ENCODE data around the gene CDH4.

CDH4 gene

DNA sequence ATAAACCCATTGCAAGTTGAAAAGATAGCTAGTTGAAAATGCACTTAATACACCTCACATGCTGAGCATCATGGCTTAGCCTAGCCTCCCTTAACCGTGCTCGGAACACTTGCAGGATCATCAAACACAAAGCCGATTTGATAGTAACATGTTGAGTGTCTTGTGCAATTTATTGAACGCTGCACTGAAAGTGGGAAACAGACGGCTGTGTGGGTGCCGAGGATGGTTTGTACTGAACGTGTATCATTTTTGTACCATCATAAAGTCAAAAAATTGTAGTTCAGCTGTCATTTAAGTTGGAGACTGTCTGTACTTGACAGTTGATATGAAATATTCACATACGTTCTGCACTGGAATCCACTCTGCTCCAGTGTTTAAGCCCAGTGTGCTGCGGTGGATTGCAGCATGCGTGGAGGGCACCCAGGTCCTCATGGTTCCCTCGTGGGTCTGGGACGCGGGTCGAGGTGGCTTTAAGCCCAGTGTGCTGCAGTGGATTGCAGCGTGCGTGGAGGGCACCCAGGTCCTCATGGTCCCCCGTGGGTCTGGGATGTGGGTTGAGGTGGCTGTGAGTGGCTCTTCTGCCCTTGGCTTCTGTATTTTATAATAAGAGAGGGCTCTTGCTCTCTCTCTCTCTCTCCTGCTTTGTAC is 77.0 kb downstream of the CDH4 start:
- TF ChIP-seq, protein P1, sequence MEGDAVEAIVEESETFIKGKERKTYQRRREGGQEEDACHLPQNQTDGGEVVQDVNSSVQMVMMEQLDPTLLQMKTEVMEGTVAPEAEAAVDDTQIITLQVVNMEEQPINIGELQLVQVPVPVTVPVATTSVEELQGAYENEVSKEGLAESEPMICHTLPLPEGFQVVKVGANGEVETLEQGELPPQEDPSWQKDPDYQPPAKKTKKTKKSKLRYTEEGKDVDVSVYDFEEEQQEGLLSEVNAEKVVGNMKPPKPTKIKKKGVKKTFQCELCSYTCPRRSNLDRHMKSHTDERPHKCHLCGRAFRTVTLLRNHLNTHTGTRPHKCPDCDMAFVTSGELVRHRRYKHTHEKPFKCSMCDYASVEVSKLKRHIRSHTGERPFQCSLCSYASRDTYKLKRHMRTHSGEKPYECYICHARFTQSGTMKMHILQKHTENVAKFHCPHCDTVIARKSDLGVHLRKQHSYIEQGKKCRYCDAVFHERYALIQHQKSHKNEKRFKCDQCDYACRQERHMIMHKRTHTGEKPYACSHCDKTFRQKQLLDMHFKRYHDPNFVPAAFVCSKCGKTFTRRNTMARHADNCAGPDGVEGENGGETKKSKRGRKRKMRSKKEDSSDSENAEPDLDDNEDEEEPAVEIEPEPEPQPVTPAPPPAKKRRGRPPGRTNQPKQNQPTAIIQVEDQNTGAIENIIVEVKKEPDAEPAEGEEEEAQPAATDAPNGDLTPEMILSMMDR (IDR thresholded peaks at IDR 0.05) = no peak
- TF ChIP-seq ZFX (IDR thresholded peaks at IDR 0.05; ENCODE audit: borderline replicate concordance) = no peak

DNA sequence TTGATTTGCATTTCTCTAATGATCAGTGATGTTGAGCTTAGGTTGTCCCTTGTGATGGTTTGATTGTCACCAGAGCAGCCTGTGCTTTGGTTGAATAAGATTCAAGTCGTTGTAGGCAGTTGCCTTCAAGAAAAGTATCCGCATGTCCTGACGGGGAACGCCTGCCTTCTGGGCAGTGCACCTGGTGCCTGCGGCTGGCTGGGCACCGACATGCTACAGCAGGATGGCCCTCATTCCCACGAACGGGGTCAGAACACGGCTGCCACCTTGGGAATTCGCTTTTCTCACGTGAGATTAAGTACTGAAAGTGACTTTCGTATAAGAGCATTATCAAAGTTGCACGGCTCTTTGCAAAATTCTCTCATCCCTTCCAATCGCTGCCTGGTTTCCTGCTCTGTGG is 78.4 kb downstream of the CDH4 start:
- TF ChIP-seq ZFX (IDR thresholded peaks at IDR 0.05; ENCODE audit: borderline replicate concordance) = no peak
- TF ChIP-seq, protein P1 (IDR thresholded peaks at IDR 0.05) = no peak
- H3K27ac ChIP-seq = no peak overlapping the region

More for the DNA sequence above, 77.0 kb downstream of the CDH4 start:
- no peak overlapping the region for H3K27ac ChIP-seq

DNA sequence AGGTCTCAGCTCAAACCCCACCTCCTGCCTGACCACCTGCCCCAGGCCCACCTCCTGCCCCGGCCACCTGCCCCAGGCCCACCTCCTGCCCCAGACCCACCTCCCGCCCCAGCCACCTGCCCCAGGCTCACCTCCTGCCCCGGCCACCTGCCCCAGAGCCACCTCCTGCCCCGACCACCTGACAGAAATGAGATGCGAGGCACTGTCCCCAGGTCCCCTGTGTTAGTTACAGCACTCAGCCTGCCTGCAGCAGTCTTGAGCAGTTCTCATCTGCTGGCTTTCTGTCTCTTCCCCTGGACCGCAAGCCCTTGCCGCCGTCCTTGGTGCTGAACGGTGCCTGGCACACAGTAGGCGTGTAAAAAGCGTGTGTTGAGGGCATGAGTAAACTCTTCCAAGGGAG is 79.5 kb downstream of the CDH4 start:
- no peak overlapping the region for H3K27ac ChIP-seq
- TF ChIP-seq ZFX (IDR thresholded peaks at IDR 0.05; ENCODE audit: borderline replicate concordance) = no peak
- TF ChIP-seq, protein P1 (IDR thresholded peaks at IDR 0.05) = no peak

DNA sequence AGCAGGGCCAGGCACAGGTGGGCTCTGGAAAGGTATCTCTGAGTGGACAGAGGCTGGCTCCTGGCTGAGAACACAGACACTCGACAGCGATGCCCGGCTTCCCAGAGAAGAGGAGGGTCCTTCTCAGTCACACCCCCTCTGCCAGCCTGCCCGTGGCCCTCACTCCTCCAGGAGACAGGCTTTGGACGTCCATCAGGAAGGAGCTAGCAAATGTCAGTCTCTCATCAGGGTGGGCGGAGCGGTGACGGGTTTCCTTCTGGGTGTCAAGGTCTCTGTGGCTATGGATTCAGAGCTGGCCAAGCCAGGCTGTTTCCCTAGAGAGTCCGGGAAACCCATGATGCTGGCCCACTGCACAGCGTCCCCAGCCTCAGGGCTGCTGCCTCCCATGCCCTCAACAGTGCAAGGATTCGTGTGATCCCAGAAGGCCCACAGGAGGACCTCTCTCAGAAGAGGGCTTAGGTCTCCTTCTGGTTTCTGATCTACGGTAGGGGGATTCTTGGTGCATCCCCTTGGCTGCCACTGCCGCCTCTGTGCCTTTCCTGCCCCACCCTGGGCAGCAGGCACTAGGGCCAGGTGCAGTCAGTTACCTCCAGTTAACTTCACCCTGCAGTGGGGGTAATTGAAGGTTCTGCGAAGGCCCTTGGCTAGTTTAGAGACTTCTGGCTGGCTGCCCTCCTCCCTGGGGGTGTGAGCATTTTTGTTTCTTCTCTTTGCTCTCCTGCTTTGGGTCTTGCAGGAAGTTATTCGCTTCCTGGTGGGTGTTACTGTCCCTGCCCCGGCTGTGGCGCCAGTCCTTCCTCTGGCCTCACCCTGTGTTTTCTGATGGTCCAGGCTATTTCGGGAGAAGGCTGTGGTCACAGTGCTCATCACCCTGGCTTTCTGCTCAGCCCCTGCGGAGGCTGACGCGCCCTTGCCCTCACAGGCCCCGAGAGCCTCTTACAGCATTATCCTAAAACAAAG is 80.2 kb downstream of the CDH4 start:
- H3K27ac ChIP-seq = no peak overlapping the region
- TF ChIP-seq, protein P1 (IDR thresholded peaks at IDR 0.05) = no peak
- TF ChIP-seq ZFX (IDR thresholded peaks at IDR 0.05; ENCODE audit: borderline replicate concordance) = no peak

DNA sequence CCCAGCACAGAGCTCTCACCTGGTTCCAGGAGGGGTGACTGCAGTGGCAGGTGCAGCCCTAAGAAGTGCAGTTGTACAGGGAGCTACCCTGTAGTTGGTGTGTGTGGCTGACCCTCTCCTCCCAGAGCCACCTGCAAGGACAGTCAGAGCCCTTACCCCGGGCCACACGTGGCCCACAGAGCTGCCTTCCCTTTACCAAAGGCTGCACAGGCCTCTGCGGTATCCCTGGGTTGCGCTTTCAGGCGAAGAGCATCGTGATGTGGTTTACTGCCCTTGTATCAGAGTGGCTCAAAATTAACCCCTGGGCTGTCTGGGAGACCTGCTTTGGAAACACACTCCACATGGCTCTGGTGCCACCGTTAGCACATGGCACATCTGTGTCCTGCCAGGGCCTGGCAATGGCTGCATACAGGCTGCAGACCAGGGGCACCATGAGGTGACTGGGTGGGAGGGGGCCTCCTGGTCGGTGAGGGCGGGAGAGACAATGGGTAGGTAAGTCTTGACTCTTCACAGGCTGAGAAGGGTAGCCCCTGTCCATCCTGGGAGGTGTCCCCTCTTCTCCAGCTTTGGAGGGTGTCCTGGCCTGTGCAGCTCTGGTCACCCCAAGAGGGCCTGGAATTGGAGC is 81.5 kb downstream of the CDH4 start:
- no peak overlapping the region for H3K27ac ChIP-seq
- TF ChIP-seq, protein P1 (IDR thresholded peaks at IDR 0.05) = no peak
- TF ChIP-seq ZFX (IDR thresholded peaks at IDR 0.05; ENCODE audit: borderline replicate concordance) = no peak

DNA sequence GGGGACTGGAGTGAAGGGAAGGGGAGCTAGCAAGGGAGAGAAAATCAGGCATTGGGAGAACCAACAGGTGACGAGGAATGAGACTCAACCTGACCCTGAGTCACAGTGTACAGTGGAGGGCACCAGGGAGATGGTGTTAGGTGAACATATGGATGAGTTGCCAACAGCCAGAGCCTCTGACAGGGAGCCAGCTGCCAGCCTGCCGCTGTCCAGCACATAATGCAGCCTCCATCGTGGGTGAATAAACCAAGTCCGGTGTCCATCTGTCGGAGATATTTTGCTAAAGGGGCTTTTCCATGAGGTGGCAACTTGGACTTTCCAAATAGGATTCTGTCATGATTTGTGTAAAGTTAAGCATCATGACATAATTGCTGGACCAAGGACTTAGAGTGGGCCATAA is 88.1 kb downstream of the CDH4 start:
- H3K27ac ChIP-seq = no peak overlapping the region
- no peak for TF ChIP-seq ZFX (IDR thresholded peaks at IDR 0.05; ENCODE audit: borderline replicate concordance)
- TF ChIP-seq, protein P1 (IDR thresholded peaks at IDR 0.05) = no peak
